Vagina (tissue), 2 donors: ENCODE results near the gene MAZ.

Experiments used
- POLR2AphosphoS5 ChIP-seq, 2 donors: sonication (generic); formaldehyde crosslinking; IDR thresholded peaks; one replicate each; pipeline ENCODE4 v1.9.0; 2017; ENCODE audit warnings: antibody characterized with exemption in 2 of 2, mild to moderate bottlenecking in 2 of 2, low read depth in 1 of 2; ENCODE audit not compliant: insufficient read depth in 1 of 2
- TF ChIP-seq, protein P1 (sequence below), 3 experiments: fragments of 450-650 bp in 2 of 3; fragments of 200-600 bp in 1 of 3; sonication (generic) in 1 of 3; IDR thresholded peaks; one replicate each; pipeline ENCODE4 v1.5.1; 2017 to 2019; ENCODE audit warnings: antibody characterized with exemption in 3 of 3, mild to moderate bottlenecking in 2 of 3, moderate library complexity in 2 of 3

DNA sequence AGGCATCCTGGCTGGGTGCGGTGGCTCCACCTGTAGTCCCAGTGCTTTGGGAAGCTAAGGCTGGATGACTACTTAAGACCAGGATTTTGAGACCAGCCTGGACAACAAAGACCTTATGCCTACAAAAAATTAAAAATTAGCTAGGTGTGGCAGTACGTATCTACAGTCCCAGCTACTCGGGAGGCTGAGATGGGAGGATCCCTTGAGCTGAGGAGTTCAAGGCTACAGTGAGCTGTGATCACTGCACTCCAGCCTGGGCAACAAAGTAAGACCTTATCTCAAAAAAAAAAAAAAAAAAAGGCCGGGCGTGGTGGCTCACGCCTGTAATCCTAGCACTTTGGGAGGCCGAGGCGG lies 20.0 kb downstream of the MAZ start:
- TF ChIP-seq, protein P1, sequence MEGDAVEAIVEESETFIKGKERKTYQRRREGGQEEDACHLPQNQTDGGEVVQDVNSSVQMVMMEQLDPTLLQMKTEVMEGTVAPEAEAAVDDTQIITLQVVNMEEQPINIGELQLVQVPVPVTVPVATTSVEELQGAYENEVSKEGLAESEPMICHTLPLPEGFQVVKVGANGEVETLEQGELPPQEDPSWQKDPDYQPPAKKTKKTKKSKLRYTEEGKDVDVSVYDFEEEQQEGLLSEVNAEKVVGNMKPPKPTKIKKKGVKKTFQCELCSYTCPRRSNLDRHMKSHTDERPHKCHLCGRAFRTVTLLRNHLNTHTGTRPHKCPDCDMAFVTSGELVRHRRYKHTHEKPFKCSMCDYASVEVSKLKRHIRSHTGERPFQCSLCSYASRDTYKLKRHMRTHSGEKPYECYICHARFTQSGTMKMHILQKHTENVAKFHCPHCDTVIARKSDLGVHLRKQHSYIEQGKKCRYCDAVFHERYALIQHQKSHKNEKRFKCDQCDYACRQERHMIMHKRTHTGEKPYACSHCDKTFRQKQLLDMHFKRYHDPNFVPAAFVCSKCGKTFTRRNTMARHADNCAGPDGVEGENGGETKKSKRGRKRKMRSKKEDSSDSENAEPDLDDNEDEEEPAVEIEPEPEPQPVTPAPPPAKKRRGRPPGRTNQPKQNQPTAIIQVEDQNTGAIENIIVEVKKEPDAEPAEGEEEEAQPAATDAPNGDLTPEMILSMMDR (IDR thresholded peaks at IDR 0.05): no peak
- no peak for TF ChIP-seq POLR2AphosphoS5 (IDR thresholded peaks at IDR 0.05; ENCODE audit: insufficient read depth in 1 of 2, low read depth in 1 of 2)
